Left forelimb (tissue), 1 donor: ENCODE measurements around the gene SWI5.

Experiments used
- DNase-seq: peaks from one replicate; pipeline ENCODE4 v3.0.0-alpha.2; 2018; ENCODE audit warnings: low spot score

SWI5 gene

GRCh38 chr9:128321343-128321742 lies 45.3 kb downstream of the SWI5 start:
- no peak for DNase-seq

GRCh38 chr9:128321879-128322403 lies 45.9 kb downstream of the SWI5 start:
- DNase-seq = no peak

GRCh38 chr9:128322404-128323211 lies 46.5 kb downstream of the SWI5 start, which contains the start of the genes COQ4 and TRUB2:
COQ4 (plus strand) TSS chr9:128322839; CDS start chr9:128322859, 20 bp downstream.
TRUB2 (minus strand) TSS chr9:128322447; CDS start chr9:128322408, 39 bp downstream.
- peak; percentile 97 for DNase-seq

GRCh38 chr9:128323212-128323730 lies 47.2 kb downstream of the SWI5 start:
- DNase-seq = no peak

- no peak for DNase-seq
Observed at GRCh38 chr9:128323791-128324190, 47.7 kb downstream of the SWI5 start.

GRCh38 chr9:128324401-128324800 lies 48.3 kb downstream of the SWI5 start:
- no peak for DNase-seq

GRCh38 chr9:128325629-128326028 lies 49.6 kb downstream of the SWI5 start:
- DNase-seq = no peak

GRCh38 chr9:128333451-128333869 lies 57.4 kb downstream of the SWI5 start:
- DNase-seq = no peak

- DNase-seq = no peak
Observed at GRCh38 chr9:128335161-128335560, 59.1 kb downstream of the SWI5 start.

GRCh38 chr9:128335914-128336313 lies 59.8 kb downstream of the SWI5 start:
- DNase-seq = no peak

GRCh38 chr9:128337936-128338335 lies 61.9 kb downstream of the SWI5 start:
- no peak for DNase-seq
